Caco-2 (cell line): ENCODE data around the gene SLC17A9. TPM values are rescaled to one million over a fixed set of nuclear protein-coding genes. Genes with fewer than 3 reads are reported as not detected.

Source experiments
- BruUV-seq: library from RNA; stranded (reverse); fragments of 400-500 nt; replicated peaks from 2 replicates; lab custom pipeline; 2021; lab: Mats Ljungman, UMichigan
- CTCF ChIA-PET: fragments of 300-600 bp; sonication (Branson Sonifier 250); formaldehyde crosslinking; loops from one replicate; lab custom pipeline; 2022; ENCODE audit warnings: antibody characterized with exemption; lab: Charles Lee
- POLR2A ChIA-PET: fragments of 300-600 bp; sonication (Branson Sonifier 250); formaldehyde crosslinking; loops from one replicate; lab custom pipeline; 2022; ENCODE audit warnings: antibody characterized with exemption; lab: Charles Lee
- DNase-seq, 2 experiments: peaks; one replicate each; pipeline versions ENCODE4 v3.0.0 to v3.0.0-alpha.2; 2020 to 2022
- H3K27me3 ChIP-seq: replicated peaks from 2 replicates; pipeline ENCODE4 v1.6.0; 2011; ENCODE audit warnings: low read length; ENCODE audit not compliant: control insufficient read depth, insufficient read depth
- H3K36me3 ChIP-seq: 2 replicates; pipeline ENCODE4 v1.5.1; 2011; ENCODE audit warnings: low read length; ENCODE audit not compliant: control insufficient read depth, insufficient read depth
- H3K4me1 ChIP-seq: fragments of 250-450 bp; sonication (Bioruptor Pico); 2 replicates; pipeline ENCODE4 v1.5.1; 2020; ENCODE audit warnings: mild to moderate bottlenecking
- H3K4me3 ChIP-seq: 2 replicates; pipeline ENCODE4 v1.5.1; 2011; ENCODE audit warnings: low read depth, mild to moderate bottlenecking, control low read depth, low read length
- H3K9me3 ChIP-seq: fragments of 250-450 bp; sonication (Bioruptor Pico); 2 replicates; pipeline ENCODE4 v1.5.1; 2020; ENCODE audit warnings: mild to moderate bottlenecking, moderate library complexity
- H3K27ac Mint-ChIP-seq: one replicate; pipeline ENCODE4 v1.8.0; 2022; ENCODE audit warnings: mixed read lengths; ENCODE audit not compliant: unreplicated experiment
- H3K27me3 Mint-ChIP-seq: one replicate; pipeline ENCODE4 v1.8.0; 2022; ENCODE audit warnings: mixed read lengths; ENCODE audit not compliant: insufficient read depth, unreplicated experiment
- H3K36me3 Mint-ChIP-seq: one replicate; pipeline ENCODE4 v1.8.0; 2022; ENCODE audit warnings: mild to moderate bottlenecking, mixed read lengths; ENCODE audit not compliant: insufficient read depth, unreplicated experiment
- H3K4me1 Mint-ChIP-seq: one replicate; pipeline ENCODE4 v1.8.0; 2022; ENCODE audit warnings: low read depth, mixed read lengths; ENCODE audit not compliant: unreplicated experiment
- H3K4me3 Mint-ChIP-seq: one replicate; pipeline ENCODE4 v1.8.0; 2022; ENCODE audit warnings: mild to moderate bottlenecking, moderate library complexity, mixed read lengths; ENCODE audit not compliant: unreplicated experiment
- H3K9me3 Mint-ChIP-seq: one replicate; pipeline ENCODE4 v1.8.0; 2022; ENCODE audit warnings: mixed read lengths; ENCODE audit not compliant: unreplicated experiment
- CTCF ChIP-seq, 2 experiments: fragments of 200-600 bp in 1 of 2; IDR thresholded peaks; 1 replicate in 1 of 2; 2 replicates in 1 of 2; pipeline versions ENCODE4 v1.5.1 to v1.8.0; 2011 to 2022; ENCODE audit warnings: antibody characterized with exemption in 1 of 2, control low read depth in 1 of 2, inconsistent platforms in 1 of 2, low read depth in 1 of 2, low read length in 1 of 2, mild to moderate bottlenecking in 1 of 2, moderate library complexity in 1 of 2; ENCODE audit not compliant: insufficient read depth in 1 of 2, severe bottlenecking in 1 of 2, unreplicated experiment in 1 of 2
- intact Hi-C: fragments of 100-400 bp; cut with micrococcal nuclease; formaldehyde crosslinking; loops from one replicate; pipeline ENCODE4 v1.10.0; 2022; ENCODE audit not compliant: unreplicated experiment
- total RNA-seq: library from RNA; stranded (reverse); gene quantifications from 2 replicates; pipeline ENCODE4 v1.2.3, GENCODE V29; 2022

The SLC17A9 gene
- total RNA-seq, 1 experiment from 2014 or later, result 64.7 TPM

GRCh38 chr20:62928246-62928939 lies 24.1 kb upstream of the SLC17A9 start:
- H3K4me3 ChIP-seq, result no peak overlapping the region
- H3K27me3 ChIP-seq, result no peaks in the 10 kb centered on the region
- intact Hi-C loops, result no loop called here
- H3K4me1 ChIP-seq, result peaks cover 26% of the 10 kb centered on the region
- POLR2A ChIA-PET, result no interaction called here
- DNase-seq, result peak in 1 of 2 experiments; percentile 42
- no peaks in the 10 kb centered on the region for H3K36me3 ChIP-seq
- H3K9me3 Mint-ChIP-seq, result no peaks in the 10 kb centered on the region
- TF ChIP-seq CTCF (IDR thresholded peaks at IDR 0.05; ENCODE audit: insufficient read depth in 1 of 2, low read depth in 1 of 2, low read length in 1 of 2, severe bottlenecking in 1 of 2, unreplicated experiment in 1 of 2), result no peak
- H3K4me3 Mint-ChIP-seq, result no peak overlapping the region
- BruUV-seq, result no TSS peak
- H3K4me1 Mint-ChIP-seq, result peaks cover 28% of the 10 kb centered on the region
- CTCF ChIA-PET, result interaction anchor here (0.6 to 1.8 kb wide), 2 partner anchors 21 to 127 kb away, joined by 3 to 5 read pairs; no protein-coding TSS in a partner anchor
- H3K36me3 Mint-ChIP-seq, result peaks cover 45% of the 10 kb centered on the region
- no peaks in the 10 kb centered on the region for H3K9me3 ChIP-seq
- H3K27me3 Mint-ChIP-seq, result no peaks in the 10 kb centered on the region
- H3K27ac Mint-ChIP-seq, result peak overlapping the region; percentile 22

GRCh38 chr20:62929051-62929538 lies 23.4 kb upstream of the SLC17A9 start:
- H3K4me1 ChIP-seq, result peaks cover 19% of the 10 kb centered on the region
- intact Hi-C loops, result no loop called here

GRCh38 chr20:62931464-62931863 lies 21.0 kb upstream of the SLC17A9 start:
- no TSS peak for BruUV-seq
- no peak overlapping the region for H3K27ac Mint-ChIP-seq
- intact Hi-C loops, result no loop called here
- ChIA-PET CTCF (no interaction called here), POLR2A (no interaction called here)
- H3K36me3 Mint-ChIP-seq, result peaks cover 30% of the 10 kb centered on the region
- H3K9me3 ChIP-seq, result no peaks in the 10 kb centered on the region
- H3K4me1 ChIP-seq, result peaks cover 20% of the 10 kb centered on the region
- H3K36me3 ChIP-seq, result peaks cover 12% of the 10 kb centered on the region
- no peaks in the 10 kb centered on the region for H3K27me3 Mint-ChIP-seq
- no peak for TF ChIP-seq CTCF (IDR thresholded peaks at IDR 0.05; ENCODE audit: insufficient read depth in 1 of 2, low read depth in 1 of 2, low read length in 1 of 2, severe bottlenecking in 1 of 2, unreplicated experiment in 1 of 2)
- no peaks in the 10 kb centered on the region for H3K9me3 Mint-ChIP-seq
- H3K4me3 Mint-ChIP-seq, result no peak overlapping the region
- peaks cover 10% of the 10 kb centered on the region for H3K4me1 Mint-ChIP-seq
- peak in 1 of 2 experiments; percentile 35 for DNase-seq
- no peak overlapping the region for H3K4me3 ChIP-seq
- H3K27me3 ChIP-seq, result no peaks in the 10 kb centered on the region

More at GRCh38 chr20:62929051-62929538, 23.4 kb upstream of the SLC17A9 start:
- BruUV-seq, result no TSS peak
- POLR2A ChIA-PET, result no interaction called here
- no peak for TF ChIP-seq CTCF (IDR thresholded peaks at IDR 0.05; ENCODE audit: insufficient read depth in 1 of 2, low read depth in 1 of 2, low read length in 1 of 2, severe bottlenecking in 1 of 2, unreplicated experiment in 1 of 2)
- Mint-ChIP-seq H3K4me3 (no peak overlapping the region), H3K36me3 (peaks cover 45% of the 10 kb centered on the region), H3K27me3 (no peaks in the 10 kb centered on the region), H3K27ac (peak overlapping the region; percentile 22), H3K9me3 (no peaks in the 10 kb centered on the region), H3K4me1 (peaks cover 23% of the 10 kb centered on the region)
- CTCF ChIA-PET, result no interaction called here
- Histone ChIP-seq H3K36me3 (0 out of 2 replicates have a peak, but pooled peaks cover 2% of the 10 kb centered on the region), H3K4me3 (no peak overlapping the region), H3K27me3 (no peaks in the 10 kb centered on the region), H3K9me3 (no peaks in the 10 kb centered on the region)
- peak in 1 of 2 experiments; percentile 49 for DNase-seq
